Measurements from ENCODE around the gene ANO4.

The ANO4 gene

GRCh38 chr12:100896192-100896591 is 101.6 kb downstream of the ANO4 start:
- no peak overlapping the region for H3K4me3 ChIP-seq
- DNase-seq (ENCODE audit: low spot score): no peak
- TF ChIP-seq CTCF (IDR thresholded peaks at IDR 0.05): no peak

GRCh38 chr12:100897240-100897639 is 102.7 kb downstream of the ANO4 start:
- TF ChIP-seq CTCF (IDR thresholded peaks at IDR 0.05): no peak
- no peak for DNase-seq (ENCODE audit: low spot score)
- H3K4me3 ChIP-seq: no peak overlapping the region
- no peak overlapping the region for H3K27ac ChIP-seq

More at GRCh38 chr12:100896192-100896591, 101.6 kb downstream of the ANO4 start:
- H3K27ac ChIP-seq: no peak overlapping the region

- no peak overlapping the region for H3K4me3 ChIP-seq
- DNase-seq (ENCODE audit: low spot score): no peak
- no peak overlapping the region for H3K27ac ChIP-seq
- TF ChIP-seq CTCF (IDR thresholded peaks at IDR 0.05): no peak
Measured at GRCh38 chr12:100899301-100899700, 104.7 kb downstream of the ANO4 start.

GRCh38 chr12:100900808-100901207 is 106.2 kb downstream of the ANO4 start:
- Histone ChIP-seq H3K4me3 (no peak overlapping the region), H3K27ac (no peak overlapping the region)
- no peak for TF ChIP-seq CTCF (IDR thresholded peaks at IDR 0.05)
- no peak for DNase-seq (ENCODE audit: low spot score)

GRCh38 chr12:100901266-100901665 is 106.7 kb downstream of the ANO4 start:
- Histone ChIP-seq H3K4me3 (no peak overlapping the region), H3K27ac (no peak overlapping the region)
- no peak for TF ChIP-seq CTCF (IDR thresholded peaks at IDR 0.05)
- DNase-seq (ENCODE audit: low spot score): no peak

- DNase-seq (ENCODE audit: low spot score): no peak
- H3K4me3 ChIP-seq: no peak overlapping the region
- no peak overlapping the region for H3K27ac ChIP-seq
- TF ChIP-seq CTCF (IDR thresholded peaks at IDR 0.05): no peak
Measured at GRCh38 chr12:100904270-100904669, 109.7 kb downstream of the ANO4 start.

- no peak for TF ChIP-seq CTCF (IDR thresholded peaks at IDR 0.05)
- Histone ChIP-seq H3K4me3 (no peak overlapping the region), H3K27ac (no peak overlapping the region)
- DNase-seq (ENCODE audit: low spot score): no peak
Measured at GRCh38 chr12:100908501-100908900, 113.9 kb downstream of the ANO4 start.

All from coronary artery (tissue), 2 donors.